SU-DHL-6 (cell line): ENCODE measurements around the gene LHX2.

Experiments used
- EZH2phosphoT487 ChIP-seq: fragments of 200-600 bp; sonication (generic), shearing (Covaris generic); conservative IDR thresholded peaks from 2 replicates; pipeline ENCODE4 v1.6.1; 2018; ENCODE audit warnings: mild to moderate bottlenecking, antibody characterized with exemption, low read length, moderate library complexity, mixed read lengths
- TF ChIP-seq, protein P1 (sequence below): fragments of 200-600 bp; sonication (generic); IDR thresholded peaks from one replicate; pipeline ENCODE4 v1.5.1; 2017; ENCODE audit warnings: antibody characterized with exemption, mild to moderate bottlenecking, low read length, moderate library complexity; ENCODE audit not compliant: insufficient read depth, poor library complexity, severe bottlenecking

DNA sequence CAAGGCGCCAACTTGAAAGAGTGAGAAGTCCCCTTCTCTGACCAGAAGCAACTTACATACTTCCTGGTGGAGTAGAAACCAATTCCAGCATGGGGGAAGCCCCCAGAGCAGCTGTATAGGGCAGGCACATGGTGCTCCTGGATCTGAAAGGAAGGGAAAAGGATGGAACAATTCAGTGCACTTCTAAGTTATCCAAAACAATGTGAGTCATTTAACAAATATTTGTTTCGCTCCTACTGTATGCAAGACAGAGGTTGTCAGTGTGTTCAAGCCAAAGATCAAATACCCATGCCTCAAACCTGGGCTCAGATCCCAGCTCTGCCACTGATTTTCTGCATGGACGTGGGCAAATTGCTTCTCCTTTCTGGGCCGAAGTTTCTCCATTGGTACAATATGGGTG is 67.1 kb downstream of the LHX2 start:
- TF ChIP-seq, protein P1, sequence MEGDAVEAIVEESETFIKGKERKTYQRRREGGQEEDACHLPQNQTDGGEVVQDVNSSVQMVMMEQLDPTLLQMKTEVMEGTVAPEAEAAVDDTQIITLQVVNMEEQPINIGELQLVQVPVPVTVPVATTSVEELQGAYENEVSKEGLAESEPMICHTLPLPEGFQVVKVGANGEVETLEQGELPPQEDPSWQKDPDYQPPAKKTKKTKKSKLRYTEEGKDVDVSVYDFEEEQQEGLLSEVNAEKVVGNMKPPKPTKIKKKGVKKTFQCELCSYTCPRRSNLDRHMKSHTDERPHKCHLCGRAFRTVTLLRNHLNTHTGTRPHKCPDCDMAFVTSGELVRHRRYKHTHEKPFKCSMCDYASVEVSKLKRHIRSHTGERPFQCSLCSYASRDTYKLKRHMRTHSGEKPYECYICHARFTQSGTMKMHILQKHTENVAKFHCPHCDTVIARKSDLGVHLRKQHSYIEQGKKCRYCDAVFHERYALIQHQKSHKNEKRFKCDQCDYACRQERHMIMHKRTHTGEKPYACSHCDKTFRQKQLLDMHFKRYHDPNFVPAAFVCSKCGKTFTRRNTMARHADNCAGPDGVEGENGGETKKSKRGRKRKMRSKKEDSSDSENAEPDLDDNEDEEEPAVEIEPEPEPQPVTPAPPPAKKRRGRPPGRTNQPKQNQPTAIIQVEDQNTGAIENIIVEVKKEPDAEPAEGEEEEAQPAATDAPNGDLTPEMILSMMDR: no peak
- no peak for TF ChIP-seq EZH2phosphoT487
